H9 (cell line): Measurements from ENCODE around the gene HIRA. TPM values are rescaled to one million over a fixed set of nuclear protein-coding genes. Genes with fewer than 3 reads are reported as not detected.

Experiments
- DNase-seq: peaks from one replicate; pipeline ENCODE4 v3.0.0-alpha.2; 2017
- H2AFZ ChIP-seq: one replicate; pipeline ENCODE4 v1.6.1; 2013; ENCODE audit warnings: mild to moderate bottlenecking, low read length, control low read depth, moderate library complexity
- H2AK5ac ChIP-seq: 2 replicates; pipeline ENCODE4 v1.6.1; 2013; ENCODE audit warnings: low read length, control low read depth, mixed read lengths; ENCODE audit not compliant: insufficient read length
- H2BK120ac ChIP-seq: one replicate; pipeline ENCODE4 v1.6.1; 2013; ENCODE audit warnings: low read depth, mild to moderate bottlenecking, low read length, control low read depth, inconsistent platforms; ENCODE audit not compliant: poor library complexity, severe bottlenecking
- H2BK12ac ChIP-seq: 2 replicates; pipeline ENCODE4 v1.6.1; 2013; ENCODE audit warnings: low read length, control low read depth, mixed read lengths, low read depth; ENCODE audit not compliant: insufficient read length
- H2BK15ac ChIP-seq: 2 replicates; pipeline ENCODE4 v1.6.1; 2013; ENCODE audit warnings: low read depth, low read length, control low read depth
- H2BK20ac ChIP-seq: one replicate; pipeline ENCODE4 v1.6.1; 2013; ENCODE audit warnings: low read depth, mild to moderate bottlenecking, low read length, control low read depth, inconsistent platforms; ENCODE audit not compliant: poor library complexity, severe bottlenecking
- H2BK5ac ChIP-seq: 2 replicates; pipeline ENCODE4 v1.6.1; 2013; ENCODE audit warnings: low read length, control low read depth, mixed read lengths; ENCODE audit not compliant: insufficient read length
- H3K14ac ChIP-seq: 2 replicates; pipeline ENCODE4 v1.6.1; 2013; ENCODE audit warnings: low read length, control low read depth; ENCODE audit not compliant: insufficient read depth
- H3K18ac ChIP-seq: 2 replicates; pipeline ENCODE4 v1.6.1; 2013; ENCODE audit warnings: low read depth, mild to moderate bottlenecking, mixed read lengths, low read length, control low read depth; ENCODE audit not compliant: insufficient read length
- H3K23ac ChIP-seq: 2 replicates; pipeline ENCODE4 v1.6.1; 2013; ENCODE audit warnings: low read length, control low read depth, mixed read lengths, low read depth; ENCODE audit not compliant: insufficient read length
- H3K23me2 ChIP-seq: 2 replicates; pipeline ENCODE4 v1.6.1; 2013; ENCODE audit warnings: low read depth, mild to moderate bottlenecking, mixed read lengths, low read length, control low read depth; ENCODE audit not compliant: insufficient read length, poor library complexity, severe bottlenecking
- H3K27ac ChIP-seq: 2 replicates; pipeline ENCODE4 v1.5.1; 2013; ENCODE audit warnings: low read length, control low read depth, mixed read lengths, low read depth; ENCODE audit not compliant: insufficient read length
- H3K27me3 ChIP-seq: 2 replicates; pipeline ENCODE4 v1.6.1; 2013; ENCODE audit warnings: low read length, control low read depth, inconsistent platforms; ENCODE audit not compliant: insufficient read depth
- H3K4ac ChIP-seq: 2 replicates; pipeline ENCODE4 v1.6.1; 2013; ENCODE audit warnings: low read depth, mild to moderate bottlenecking, control low read depth, inconsistent platforms, low read length, moderate library complexity
- H3K4me1 ChIP-seq: 2 replicates; pipeline ENCODE4 v1.6.1; 2013; ENCODE audit warnings: low read length, control low read depth, inconsistent platforms; ENCODE audit not compliant: insufficient read depth
- H3K4me2 ChIP-seq: 2 replicates; pipeline ENCODE4 v1.6.1; 2013; ENCODE audit warnings: low read length, control low read depth, mixed read lengths; ENCODE audit not compliant: insufficient read length, insufficient read depth
- H3K56ac ChIP-seq: 2 replicates; pipeline ENCODE4 v1.6.1; 2013; ENCODE audit warnings: low read depth, mild to moderate bottlenecking, mixed read lengths, low read length, control low read depth; ENCODE audit not compliant: insufficient read length
- H3K79me1 ChIP-seq: 2 replicates; pipeline ENCODE4 v1.6.1; 2013; ENCODE audit warnings: low read depth, mild to moderate bottlenecking, moderate library complexity, low read length, control low read depth, inconsistent platforms; ENCODE audit not compliant: insufficient read depth, poor library complexity, severe bottlenecking
- H3K79me2 ChIP-seq: 2 replicates; pipeline ENCODE4 v1.6.1; 2013; ENCODE audit warnings: low read length, control low read depth, inconsistent platforms; ENCODE audit not compliant: insufficient read depth
- H3K9ac ChIP-seq: 2 replicates; pipeline ENCODE4 v1.6.1; 2013; ENCODE audit warnings: low read length, control low read depth, mixed read lengths; ENCODE audit not compliant: insufficient read length; ENCODE audit errors: extremely low read depth
- H3K9me3 ChIP-seq: one replicate; pipeline ENCODE4 v1.6.1; 2013; ENCODE audit warnings: low read depth, low read length, inconsistent platforms; ENCODE audit not compliant: control insufficient read depth
- H3T11ph ChIP-seq: one replicate; pipeline ENCODE4 v1.6.1; 2013; ENCODE audit warnings: mild to moderate bottlenecking, low read length, control low read depth, inconsistent platforms
- H4K20me1 ChIP-seq: one replicate; pipeline ENCODE4 v1.6.1; 2013; ENCODE audit not compliant: control insufficient read depth, insufficient read length, insufficient read depth
- H4K5ac ChIP-seq: 2 replicates; pipeline ENCODE4 v1.6.1; 2013; ENCODE audit warnings: low read depth, mild to moderate bottlenecking, mixed read lengths, low read length, control low read depth; ENCODE audit not compliant: insufficient read length
- H4K8ac ChIP-seq: replicated peaks from 2 replicates; pipeline ENCODE4 v1.6.1; 2013; ENCODE audit warnings: low read length, control low read depth, mixed read lengths, low read depth; ENCODE audit not compliant: insufficient read length
- H4K91ac ChIP-seq: 2 replicates; pipeline ENCODE4 v1.6.1; 2013; ENCODE audit warnings: low read depth, mild to moderate bottlenecking, moderate library complexity, mixed read lengths, low read length, control low read depth; ENCODE audit not compliant: insufficient read length
- H3K27ac Mint-ChIP-seq, 3 experiments: 2 replicates in 2 of 3; 3 replicates in 1 of 3; pipeline ENCODE4 v1.8.0; 2020 to 2021; ENCODE audit warnings: mixed read lengths in 3 of 3, mild to moderate bottlenecking in 1 of 3, moderate library complexity in 1 of 3
- H3K27me3 Mint-ChIP-seq: 2 replicates; pipeline ENCODE4 v1.8.0; 2021; ENCODE audit warnings: low read depth, mild to moderate bottlenecking, moderate library complexity, mixed read lengths
- H3K36me3 Mint-ChIP-seq, 3 experiments: 2 replicates in 2 of 3; 3 replicates in 1 of 3; pipeline ENCODE4 v1.8.0; 2020 to 2021; ENCODE audit warnings: low read depth in 3 of 3, mixed read lengths in 3 of 3; ENCODE audit not compliant: insufficient read depth in 1 of 3
- H3K4me1 Mint-ChIP-seq, 2 experiments: 2 replicates each; pipeline ENCODE4 v1.8.0; 2020; ENCODE audit warnings: mixed read lengths in 2 of 2
- H3K4me3 Mint-ChIP-seq, 2 experiments: 2 replicates in 1 of 2; 3 replicates in 1 of 2; pipeline ENCODE4 v1.8.0; 2020 to 2021; ENCODE audit warnings: mild to moderate bottlenecking in 2 of 2, mixed read lengths in 2 of 2, moderate library complexity in 1 of 2
- H3K9me3 Mint-ChIP-seq, 2 experiments: 2 replicates in 1 of 2; 3 replicates in 1 of 2; pipeline ENCODE4 v1.8.0; 2020; ENCODE audit warnings: mild to moderate bottlenecking in 2 of 2, mixed read lengths in 2 of 2, moderate library complexity in 1 of 2
- CTCF ChIP-seq: fragments of 200-600 bp; sonication (generic); conservative IDR thresholded peaks from 3 replicates; pipeline ENCODE4 v1.8.0; 2021; ENCODE audit warnings: antibody characterized with exemption, mild to moderate bottlenecking
- WGBS: extraction: QIAGEN DNeasy Blood & Tissue Kit; methylation state at CpG from one replicate; pipeline ENCODE4 v1.1.7; 2013; ENCODE audit warnings: missing lambda C conversion rate, low lambda C conversion rate, mixed read lengths; ENCODE audit not compliant: insufficient read length; ENCODE audit errors: extremely low coverage; 5-methylcytosine and 5-hydroxymethylcytosine counted together
- total RNA-seq: library from RNA; stranded (reverse); gene quantifications from 2 replicates; pipeline ENCODE4 v1.2.1, GENCODE V29; 2021

Gene HIRA
- total RNA-seq, 1 experiment from 2014 or later: 51.9 TPM

DNA sequence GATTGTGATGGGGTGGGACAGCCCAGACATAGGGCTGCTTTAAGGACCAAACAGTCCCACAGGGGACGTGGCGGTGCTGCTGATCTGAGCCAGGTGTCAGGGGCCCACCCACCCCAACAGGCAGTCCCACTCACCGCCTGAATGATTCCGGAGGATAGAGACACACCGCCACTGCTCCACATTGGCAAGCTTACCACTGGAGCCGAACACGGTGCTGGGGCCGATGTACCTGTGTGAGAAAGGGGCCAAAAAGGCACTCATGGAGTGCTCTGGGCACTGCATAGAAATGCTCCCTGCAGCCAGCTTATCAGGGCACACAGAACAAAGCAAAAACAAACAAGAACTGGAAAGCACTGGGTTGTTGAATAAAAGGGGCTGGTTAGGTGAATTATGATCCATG, 25.9 kb downstream of the HIRA start:
- TF ChIP-seq CTCF: no peak
- H3K79me1 ChIP-seq: no peaks in the 10 kb centered on the region
- DNase-seq: no peak
- no peak overlapping the region for H3K18ac ChIP-seq
- no peaks in the 10 kb centered on the region for H3K23me2 ChIP-seq
- no peak overlapping the region for H4K8ac ChIP-seq
- no peak overlapping the region for H2BK5ac ChIP-seq
- no peak overlapping the region for H2BK12ac ChIP-seq
- H2BK20ac ChIP-seq: no peak overlapping the region
- no peak overlapping the region for H3K56ac ChIP-seq
- H2BK15ac ChIP-seq: no peak overlapping the region
- no peaks in the 10 kb centered on the region for H3K27me3 ChIP-seq
- no peak overlapping the region for H2BK120ac ChIP-seq
- no peaks in the 10 kb centered on the region for H4K20me1 ChIP-seq
- Mint-ChIP-seq H3K36me3 (peaks cover 37 to 79% (median 51%) of the 10 kb centered on the region in 3 experiments; a peak in 6 of 7 replicates), H3K27ac (no peak overlapping the region), H3K4me3 (no peak overlapping the region), H3K27me3 (no peaks in the 10 kb centered on the region; the same call in 1 of the 2 replicates), H3K9me3 (no peaks in the 10 kb centered on the region), H3K4me1 (no peaks in the 10 kb centered on the region)
- WGBS: no CpG with 5 or more reads among the region's 8 CpGs
- H4K5ac ChIP-seq: no peak overlapping the region
- H3K27ac ChIP-seq: no peak overlapping the region
- no peak overlapping the region for H3K4ac ChIP-seq
- H4K91ac ChIP-seq: no peak overlapping the region
- no peak overlapping the region for H2AFZ ChIP-seq
- H3T11ph ChIP-seq: no peak overlapping the region
- H3K4me2 ChIP-seq: no peak overlapping the region
- no peak overlapping the region for H3K23ac ChIP-seq
- no peak overlapping the region for H3K14ac ChIP-seq
- H3K79me2 ChIP-seq: no peaks in the 10 kb centered on the region
- no peaks in the 10 kb centered on the region for H3K9me3 ChIP-seq
- no peak overlapping the region for H3K9ac ChIP-seq
- H3K4me1 ChIP-seq: no peaks in the 10 kb centered on the region
- no peak overlapping the region for H2AK5ac ChIP-seq
